GM12873 (cell line): ENCODE measurements around the gene ABCC9.

Experiments used
- TF ChIP-seq, protein P1 (sequence below): IDR thresholded peaks from 2 replicates; pipeline ENCODE4 v1.5.1; 2012; ENCODE audit warnings: low read depth, mild to moderate bottlenecking, moderate library complexity, low read length, control low read depth; ENCODE audit not compliant: insufficient read depth; ENCODE audit errors: missing control alignments

ABCC9 gene

GRCh38 chr12:21938879-21939278, 2.3 kb downstream of the ABCC9 start:
- TF ChIP-seq, protein P1, sequence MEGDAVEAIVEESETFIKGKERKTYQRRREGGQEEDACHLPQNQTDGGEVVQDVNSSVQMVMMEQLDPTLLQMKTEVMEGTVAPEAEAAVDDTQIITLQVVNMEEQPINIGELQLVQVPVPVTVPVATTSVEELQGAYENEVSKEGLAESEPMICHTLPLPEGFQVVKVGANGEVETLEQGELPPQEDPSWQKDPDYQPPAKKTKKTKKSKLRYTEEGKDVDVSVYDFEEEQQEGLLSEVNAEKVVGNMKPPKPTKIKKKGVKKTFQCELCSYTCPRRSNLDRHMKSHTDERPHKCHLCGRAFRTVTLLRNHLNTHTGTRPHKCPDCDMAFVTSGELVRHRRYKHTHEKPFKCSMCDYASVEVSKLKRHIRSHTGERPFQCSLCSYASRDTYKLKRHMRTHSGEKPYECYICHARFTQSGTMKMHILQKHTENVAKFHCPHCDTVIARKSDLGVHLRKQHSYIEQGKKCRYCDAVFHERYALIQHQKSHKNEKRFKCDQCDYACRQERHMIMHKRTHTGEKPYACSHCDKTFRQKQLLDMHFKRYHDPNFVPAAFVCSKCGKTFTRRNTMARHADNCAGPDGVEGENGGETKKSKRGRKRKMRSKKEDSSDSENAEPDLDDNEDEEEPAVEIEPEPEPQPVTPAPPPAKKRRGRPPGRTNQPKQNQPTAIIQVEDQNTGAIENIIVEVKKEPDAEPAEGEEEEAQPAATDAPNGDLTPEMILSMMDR: no peak

DNA sequence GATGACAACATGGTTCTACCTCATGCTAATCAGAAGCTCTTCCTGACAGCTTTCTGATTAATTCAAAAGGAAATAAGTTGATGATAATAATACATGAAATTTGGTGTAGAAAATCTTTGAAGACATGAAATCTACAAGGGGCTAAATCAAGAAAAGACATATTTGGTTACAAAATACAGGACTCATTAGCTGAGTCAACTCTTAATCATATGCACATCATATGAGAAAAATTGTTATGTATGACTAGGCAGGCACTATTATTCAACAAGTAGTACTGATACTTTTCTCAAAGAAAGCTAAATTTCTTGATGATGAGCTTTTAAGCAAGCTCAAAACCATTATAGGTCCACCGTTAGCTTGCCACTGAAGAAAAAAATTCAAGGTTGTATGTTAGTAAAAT, 7.1 kb downstream of the ABCC9 start:
- TF ChIP-seq, protein P1: no peak

DNA sequence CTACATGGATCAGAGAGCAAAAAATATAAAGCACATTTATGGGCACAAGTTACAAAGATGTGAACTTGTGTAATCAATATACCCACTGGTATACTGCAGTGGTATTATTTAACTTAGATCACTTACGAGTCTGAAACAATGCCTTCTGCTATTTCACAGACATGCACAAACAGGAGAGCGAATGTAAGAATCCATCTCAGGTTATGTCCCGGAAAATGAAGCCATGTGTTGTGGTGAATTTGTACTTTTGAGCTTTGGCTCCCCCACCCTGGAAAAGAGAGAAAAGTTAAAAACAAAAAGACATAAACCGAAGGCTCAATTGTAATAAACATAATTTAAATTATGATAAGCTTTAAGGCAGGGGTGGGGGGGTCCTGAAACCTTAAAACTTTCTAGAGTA, 7.6 kb downstream of the ABCC9 start:
- TF ChIP-seq, protein P1: no peak

GRCh38 chr12:21925296-21925913, 15.8 kb downstream of the ABCC9 start:
- TF ChIP-seq, protein P1: no peak

- TF ChIP-seq, protein P1: no peak
Measured at GRCh38 chr12:21921436-21921835, 19.8 kb downstream of the ABCC9 start.

- TF ChIP-seq, protein P1: no peak
Measured at GRCh38 chr12:21918456-21918855, 22.8 kb downstream of the ABCC9 start.

GRCh38 chr12:21913823-21914222, 27.4 kb downstream of the ABCC9 start:
- TF ChIP-seq, protein P1: no peak
